Mesendoderm (in vitro differentiated cells): Measurements from ENCODE around the gene NRF1.

Experiments
- DNase-seq: peaks from one replicate; pipeline ENCODE4 v3.0.0; 2013
- H2AK5ac ChIP-seq: 2 replicates; pipeline ENCODE4 v1.6.1; 2013; ENCODE audit warnings: low read length, inconsistent platforms
- H2BK120ac ChIP-seq: 2 replicates; pipeline ENCODE4 v1.6.1; 2013; ENCODE audit warnings: low read depth, mild to moderate bottlenecking, low read length, moderate library complexity, mixed read lengths
- H2BK15ac ChIP-seq: replicated peaks from 2 replicates; pipeline ENCODE4 v1.6.1; 2013; ENCODE audit warnings: low read depth, mild to moderate bottlenecking, moderate library complexity
- H2BK5ac ChIP-seq: 2 replicates; pipeline ENCODE4 v1.6.1; 2013; ENCODE audit warnings: low read length, inconsistent platforms
- H3K18ac ChIP-seq: 2 replicates; pipeline ENCODE4 v1.6.1; 2013; ENCODE audit warnings: mild to moderate bottlenecking, low read length, mixed read lengths
- H3K23ac ChIP-seq: one replicate; pipeline ENCODE4 v1.6.1; 2013; ENCODE audit warnings: low read length
- H3K27ac ChIP-seq: 2 replicates; pipeline ENCODE4 v1.5.1; 2013; ENCODE audit warnings: low read depth, mild to moderate bottlenecking, inconsistent platforms, low read length, moderate library complexity
- H3K27me3 ChIP-seq: 2 replicates; pipeline ENCODE4 v1.6.1; 2013; ENCODE audit warnings: low read length, control low read depth, mild to moderate bottlenecking, inconsistent platforms; ENCODE audit not compliant: insufficient read depth, poor library complexity
- H3K36me3 ChIP-seq: 2 replicates; pipeline ENCODE4 v1.6.1; 2013; ENCODE audit warnings: low read length, inconsistent platforms; ENCODE audit not compliant: control insufficient read depth, insufficient read depth
- H3K4ac ChIP-seq: one replicate; pipeline ENCODE4 v1.6.1; 2013; ENCODE audit warnings: low read depth, mild to moderate bottlenecking, low read length, moderate library complexity
- H3K4me1 ChIP-seq: 2 replicates; pipeline ENCODE4 v1.6.1; 2013; ENCODE audit warnings: low read depth, low read length, inconsistent platforms; ENCODE audit not compliant: control insufficient read depth
- H3K4me2 ChIP-seq: 2 replicates; pipeline ENCODE4 v1.6.1; 2013; ENCODE audit warnings: low read length
- H3K4me3 ChIP-seq: 2 replicates; pipeline ENCODE4 v1.5.1; 2013; ENCODE audit warnings: mild to moderate bottlenecking, low read length
- H3K56ac ChIP-seq: one replicate; pipeline ENCODE4 v1.6.1; 2013; ENCODE audit warnings: low read length
- H3K79me1 ChIP-seq: 2 replicates; pipeline ENCODE4 v1.6.1; 2013; ENCODE audit warnings: low read length, inconsistent platforms
- H3K79me2 ChIP-seq: 2 replicates; pipeline ENCODE4 v1.6.1; 2013; ENCODE audit warnings: mild to moderate bottlenecking, low read length; ENCODE audit not compliant: control insufficient read depth, insufficient read depth
- H3K9ac ChIP-seq: 2 replicates; pipeline ENCODE4 v1.6.1; 2013; ENCODE audit warnings: low read length, inconsistent platforms
- H4K5ac ChIP-seq: one replicate; pipeline ENCODE4 v1.6.1; 2013; ENCODE audit warnings: low read length
- H4K8ac ChIP-seq: one replicate; pipeline ENCODE4 v1.6.1; 2013; ENCODE audit warnings: low read depth, mild to moderate bottlenecking, control low read depth, low read length, moderate library complexity
- WGBS: extraction: QIAGEN DNeasy Blood & Tissue Kit; methylation state at CpG from one replicate; pipeline ENCODE4 v1.1.7; 2013; ENCODE audit warnings: low lambda C conversion rate, missing lambda C conversion rate; ENCODE audit not compliant: insufficient coverage; ENCODE audit errors: extremely low coverage; 5-methylcytosine and 5-hydroxymethylcytosine counted together

NRF1 gene

DNA sequence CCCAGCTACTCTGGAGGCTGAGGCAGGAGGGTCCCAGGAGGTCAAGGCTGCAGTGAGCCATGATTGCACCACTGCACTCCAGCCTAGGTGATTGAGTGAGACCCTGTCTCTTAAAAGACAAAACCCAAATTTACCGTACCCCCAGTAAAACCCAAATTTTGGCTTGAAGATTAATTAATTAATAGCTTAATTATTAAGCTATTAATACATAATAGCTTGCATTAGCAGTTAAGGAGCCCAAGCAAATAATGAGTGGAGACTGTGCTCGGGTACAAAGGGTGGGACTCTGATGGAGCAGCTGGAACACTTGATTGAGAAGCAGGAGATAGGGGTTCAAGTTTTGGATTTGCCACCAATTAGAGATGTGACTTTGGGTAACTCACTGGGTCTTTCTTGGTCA is 28.9 kb downstream of the NRF1 start:
- Histone ChIP-seq H3K4me1 (no peaks in the 10 kb centered on the region), H3K79me2 (peaks cover 16% of the 10 kb centered on the region), H3K79me1 (peaks cover 13% of the 10 kb centered on the region), H3K4ac (no peak overlapping the region), H3K4me3 (no peak overlapping the region), H3K23ac (no peak overlapping the region), H4K5ac (no peak overlapping the region), H3K4me2 (no peak overlapping the region), H4K8ac (no peak overlapping the region), H2AK5ac (no peak overlapping the region), H2BK5ac (no peak overlapping the region), H2BK15ac (no peak overlapping the region), H2BK120ac (no peak overlapping the region), H3K18ac (no peak overlapping the region), H3K27ac (no peak overlapping the region), H3K56ac (no peak overlapping the region), H3K9ac (no peak overlapping the region), H3K36me3 (no peaks in the 10 kb centered on the region), H3K27me3 (no peaks in the 10 kb centered on the region)
- WGBS, result no CpG with 5 or more reads among the region's 2 CpGs
- no peak for DNase-seq

DNA sequence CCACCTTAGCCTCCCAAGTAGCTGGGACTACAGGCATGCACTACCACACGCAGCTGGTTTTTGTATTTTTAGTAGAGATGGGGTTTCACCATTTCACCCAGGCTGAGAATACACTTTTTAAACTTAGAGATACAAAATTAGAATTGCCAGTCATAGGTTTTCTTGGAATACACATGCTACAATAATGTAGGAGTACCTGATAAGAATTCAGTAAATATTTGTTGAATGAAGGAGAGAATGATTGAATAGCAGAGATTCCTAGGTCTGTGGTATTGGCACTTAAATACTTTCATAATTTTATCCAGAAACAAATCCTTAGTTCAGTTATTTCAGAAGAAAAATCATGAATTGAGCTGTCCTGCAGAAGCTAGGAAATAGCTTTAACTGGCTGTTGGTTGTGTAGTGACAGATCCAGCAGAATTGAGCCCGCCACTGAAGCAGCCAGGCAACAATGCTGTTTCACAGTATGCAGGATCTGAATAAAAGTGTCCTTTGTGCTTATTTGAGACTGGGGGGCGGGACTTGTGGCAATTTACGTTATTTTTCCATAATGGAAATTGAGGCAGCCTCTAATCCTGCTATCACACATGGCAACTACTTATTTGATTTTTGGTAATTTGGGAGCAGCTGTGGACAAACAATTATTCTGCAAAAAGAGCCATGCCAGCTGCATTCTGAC is 31.5 kb downstream of the NRF1 start:
- Histone ChIP-seq H3K27ac (no peak overlapping the region), H3K79me2 (peaks cover 10% of the 10 kb centered on the region), H3K36me3 (no peaks in the 10 kb centered on the region), H3K18ac (no peak overlapping the region), H3K4me1 (peaks cover 4% of the 10 kb centered on the region), H3K27me3 (no peaks in the 10 kb centered on the region), H4K8ac (no peak overlapping the region), H3K4me3 (no peak overlapping the region), H2BK5ac (no peak overlapping the region), H3K9ac (no peak overlapping the region), H3K56ac (no peak overlapping the region), H3K4ac (no peak overlapping the region), H2AK5ac (no peak overlapping the region), H3K4me2 (no peak overlapping the region), H2BK15ac (no peak overlapping the region), H4K5ac (no peak overlapping the region), H2BK120ac (no peak overlapping the region), H3K23ac (no peak overlapping the region), H3K79me1 (peaks cover 10% of the 10 kb centered on the region)
- no peak for DNase-seq
- WGBS, result no CpG with 5 or more reads among the region's 4 CpGs

DNA sequence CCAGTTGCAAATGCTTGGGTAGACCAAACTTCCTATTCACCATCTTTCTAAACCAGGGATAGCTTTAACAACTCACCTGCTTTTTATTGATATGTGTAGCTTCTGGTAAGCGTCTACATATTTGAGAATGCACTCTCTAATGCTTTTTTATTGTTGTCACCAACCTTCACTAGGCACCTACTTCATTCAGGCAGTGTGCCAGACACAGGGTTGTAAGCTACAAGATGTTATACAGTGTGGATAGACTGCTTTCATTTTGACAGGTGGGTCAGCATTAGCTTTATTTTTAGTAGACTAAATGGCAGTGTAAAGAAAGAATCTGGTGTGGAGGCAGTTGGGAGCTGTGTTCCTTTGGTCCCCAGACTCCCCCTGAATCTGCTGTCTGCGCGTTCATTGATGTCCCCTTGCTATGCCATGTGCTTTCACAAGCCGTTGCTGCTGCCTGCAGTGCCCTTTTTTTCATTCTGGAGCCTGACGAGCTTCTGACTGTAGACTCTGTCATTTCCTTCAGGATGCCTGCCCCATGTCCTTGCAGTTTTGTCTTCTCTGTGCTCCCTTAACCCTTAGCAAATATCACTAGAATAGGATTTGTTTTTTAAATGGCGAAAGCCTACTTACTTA is 32.1 kb downstream of the NRF1 start:
- H3K27me3 ChIP-seq, result no peaks in the 10 kb centered on the region
- no peak overlapping the region for H4K8ac ChIP-seq
- H3K4me2 ChIP-seq, result no peak overlapping the region
- H2BK5ac ChIP-seq, result no peak overlapping the region
- H3K23ac ChIP-seq, result no peak overlapping the region
- peaks cover 8% of the 10 kb centered on the region for H3K79me1 ChIP-seq
- peaks cover 4% of the 10 kb centered on the region for H3K4me1 ChIP-seq
- H3K4me3 ChIP-seq, result no peak overlapping the region
- H2BK120ac ChIP-seq, result no peak overlapping the region
- DNase-seq, result no peak
- no peaks in the 10 kb centered on the region for H3K36me3 ChIP-seq
- WGBS, result no CpG with 5 or more reads among the region's 6 CpGs
- no peak overlapping the region for H3K56ac ChIP-seq
- no peak overlapping the region for H3K9ac ChIP-seq
- no peak overlapping the region for H3K18ac ChIP-seq
- no peak overlapping the region for H3K4ac ChIP-seq
- H2AK5ac ChIP-seq, result no peak overlapping the region
- peaks cover 7% of the 10 kb centered on the region for H3K79me2 ChIP-seq
- no peak overlapping the region for H3K27ac ChIP-seq
- H2BK15ac ChIP-seq, result no peak overlapping the region
- no peak overlapping the region for H4K5ac ChIP-seq

DNA sequence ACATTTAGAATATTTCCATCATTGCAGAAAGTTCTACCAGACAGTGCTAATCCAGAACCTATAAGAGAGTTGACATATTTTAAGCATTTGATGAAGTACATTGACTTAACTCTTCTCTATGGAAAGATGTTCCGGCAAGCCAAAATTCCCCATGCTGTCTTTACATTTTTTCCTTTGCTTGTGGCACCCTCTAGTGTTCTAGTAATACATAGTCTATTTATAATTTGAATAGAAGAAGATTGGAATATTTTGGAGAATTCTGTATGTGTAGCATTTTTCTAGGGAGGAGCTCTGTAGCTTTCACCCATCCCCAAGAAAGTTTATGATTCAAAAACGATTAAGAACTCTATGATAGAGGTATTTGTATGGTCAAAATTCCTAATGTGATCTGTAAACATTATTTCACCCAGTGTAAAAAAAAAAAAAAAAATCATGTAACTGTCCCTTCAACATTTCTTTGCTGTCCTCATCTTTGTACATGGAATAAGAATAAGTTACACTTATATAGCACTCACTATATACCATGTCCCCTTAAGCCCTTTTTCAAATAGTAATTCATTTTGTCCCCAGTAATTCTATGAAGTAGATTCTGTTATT is 33.2 kb downstream of the NRF1 start:
- H2BK5ac ChIP-seq, result no peak overlapping the region
- H3K9ac ChIP-seq, result no peak overlapping the region
- H3K23ac ChIP-seq, result no peak overlapping the region
- WGBS, result no CpG with 5 or more reads among the region's 2 CpGs
- no peak overlapping the region for H3K18ac ChIP-seq
- no peak overlapping the region for H3K27ac ChIP-seq
- H3K27me3 ChIP-seq, result no peaks in the 10 kb centered on the region
- H3K79me2 ChIP-seq, result peaks cover 5% of the 10 kb centered on the region
- no peak for DNase-seq
- H3K36me3 ChIP-seq, result no peaks in the 10 kb centered on the region
- H3K56ac ChIP-seq, result no peak overlapping the region
- H4K8ac ChIP-seq, result no peak overlapping the region
- no peak overlapping the region for H2BK15ac ChIP-seq
- no peak overlapping the region for H4K5ac ChIP-seq
- H2AK5ac ChIP-seq, result no peak overlapping the region
- H3K4me2 ChIP-seq, result no peak overlapping the region
- H3K4ac ChIP-seq, result no peak overlapping the region
- peaks cover 5% of the 10 kb centered on the region for H3K4me1 ChIP-seq
- no peak overlapping the region for H3K4me3 ChIP-seq
- no peak overlapping the region for H2BK120ac ChIP-seq
- H3K79me1 ChIP-seq, result peaks cover 9% of the 10 kb centered on the region

DNA sequence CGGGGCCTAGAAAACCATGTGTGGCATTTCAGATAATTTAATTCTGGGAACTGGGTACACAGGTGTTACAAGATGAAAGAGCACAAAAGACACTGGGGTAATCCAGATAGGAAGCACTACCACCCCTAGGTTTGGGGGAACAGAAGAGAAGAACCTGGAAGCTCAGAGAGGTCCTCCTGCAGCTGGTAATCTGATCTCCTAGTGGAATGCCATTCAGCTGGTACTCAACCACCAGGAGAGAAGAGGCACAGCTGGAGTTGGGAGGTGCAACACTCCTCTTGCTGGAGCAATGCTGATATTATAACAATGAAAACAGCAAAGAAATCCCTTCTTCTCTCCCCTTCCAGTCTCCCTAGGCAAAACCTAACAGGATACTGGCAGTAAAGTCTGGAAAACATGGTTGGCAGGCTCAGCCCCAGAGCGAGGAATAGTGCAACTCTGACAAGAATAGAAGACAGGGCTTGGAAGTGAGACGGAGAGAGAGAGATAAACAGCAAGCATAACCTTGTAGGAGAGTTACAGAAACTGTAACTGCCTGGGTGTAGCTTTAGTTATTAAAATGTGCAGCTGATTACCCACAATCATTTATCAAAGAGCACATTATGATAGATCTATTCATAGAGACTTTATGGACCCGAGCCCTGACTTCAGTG is 35.0 kb downstream of the NRF1 start:
- H3K9ac ChIP-seq, result peak overlapping the region; percentile 35
- DNase-seq, result peak; percentile 84

More for the DNA sequence above, 35.0 kb downstream of the NRF1 start:
- Histone ChIP-seq H3K27me3 (no peaks in the 10 kb centered on the region), H3K23ac (no peak overlapping the region), H4K8ac (no peak overlapping the region), H4K5ac (no peak overlapping the region), H3K79me2 (peaks cover 5% of the 10 kb centered on the region), H3K36me3 (no peaks in the 10 kb centered on the region), H2BK120ac (no peak overlapping the region), H3K79me1 (peaks cover 3% of the 10 kb centered on the region), H2AK5ac (no peak overlapping the region), H2BK5ac (no peak overlapping the region), H3K56ac (no peak overlapping the region), H3K4me2 (peak overlapping the region; percentile 35), H3K27ac (peak overlapping the region; percentile 63), H3K4me1 (peaks cover 5% of the 10 kb centered on the region), H3K4me3 (no peak overlapping the region), H2BK15ac (no peak overlapping the region), H3K4ac (no peak overlapping the region), H3K18ac (no peak overlapping the region)
- no CpG with 5 or more reads among the region's 4 CpGs for WGBS
